ENCODE data around the gene CCDC149.

- TF ChIP-seq SUZ12 (IDR thresholded peaks at IDR 0.05; ENCODE audit: low read depth, low read length), result no peak
- no peak for TF ChIP-seq IRX3 (CRISPR knock-in tag; IDR thresholded peaks at IDR 0.05; ENCODE audit: borderline replicate concordance, low read depth)
- no peak for TF ChIP-seq CCDC6 (CRISPR knock-in tag; IDR thresholded peaks at IDR 0.05)
- TF ChIP-seq TCF7 (IDR thresholded peaks at IDR 0.05; ENCODE audit: low read depth), result no peak
- no peak for TF ChIP-seq BCL6 (CRISPR knock-in tag; IDR thresholded peaks at IDR 0.05)
- no peak for TF ChIP-seq ZNF501 (CRISPR knock-in tag; IDR thresholded peaks at IDR 0.05)
Observed at GRCh38 chr4:24849756-24850155, 63.1 kb downstream of the CCDC149 start.

Measured in HepG2 (cell line).